Astrocyte of the spinal cord (primary cell): Measurements from ENCODE around the gene SLIT3.

Experiments used
- DNase-seq: peaks from one replicate; pipeline ENCODE4 v3.0.0; 2011; ENCODE audit warnings: low read depth, low spot score
- H3K4me3 ChIP-seq: 2 replicates; pipeline ENCODE4 v1.5.1; 2011; ENCODE audit warnings: low read depth, mild to moderate bottlenecking, low read length, moderate library complexity
- CTCF ChIP-seq: IDR thresholded peaks from 2 replicates; pipeline ENCODE4 v1.5.1; 2012; ENCODE audit warnings: low read depth, mild to moderate bottlenecking, low read length, inconsistent platforms
- in situ Hi-C: cut with HindIII; loops from 2 replicates; pipeline ENCODE4 v1.10.0; 2017; ENCODE audit warnings: low sequenced_read_pairs

Gene SLIT3

GRCh38 chr5:168853972-168854371, 447.0 kb downstream of the SLIT3 start:
- in situ Hi-C loops, result no loop called here
- TF ChIP-seq CTCF, result no peak
- DNase-seq, result no peak
- H3K4me3 ChIP-seq, result no peak overlapping the region

- TF ChIP-seq CTCF, result no peak
- in situ Hi-C loops, result no loop called here
- DNase-seq, result no peak
- H3K4me3 ChIP-seq, result no peak overlapping the region
These were observed 448.6 kb downstream of the SLIT3 start for GRCh38 chr5:168852329-168852728.

GRCh38 chr5:168851902-168852321, 449.0 kb downstream of the SLIT3 start:
- DNase-seq, result peak; percentile 81
- no peak overlapping the region for H3K4me3 ChIP-seq
- in situ Hi-C loops, result no loop called here
- no peak for TF ChIP-seq CTCF

- no peak overlapping the region for H3K4me3 ChIP-seq
- no peak for TF ChIP-seq CTCF
- in situ Hi-C loops, result no loop called here
- no peak for DNase-seq
These were observed 450.3 kb downstream of the SLIT3 start for GRCh38 chr5:168850683-168851082.

- no peak for DNase-seq
- no peak for TF ChIP-seq CTCF
- in situ Hi-C loops, result no loop called here
- H3K4me3 ChIP-seq, result no peak overlapping the region
These were observed 452.4 kb downstream of the SLIT3 start for GRCh38 chr5:168848569-168848968.

- in situ Hi-C loops, result no loop called here
- DNase-seq, result no peak
- H3K4me3 ChIP-seq, result no peak overlapping the region
- TF ChIP-seq CTCF, result no peak
These were observed 453.3 kb downstream of the SLIT3 start for GRCh38 chr5:168847511-168848073.

GRCh38 chr5:168844922-168845296, 456.0 kb downstream of the SLIT3 start:
- no peak for DNase-seq
- in situ Hi-C loops, result no loop called here
- no peak overlapping the region for H3K4me3 ChIP-seq
- no peak for TF ChIP-seq CTCF
